GM19351 (cell line): ENCODE data around the gene POGK.
A peak's percentile ranks its signal among the peaks of the same experiment; 100 is the strongest.
"Not testable (repeated sequence)": the region's sequence is repeated elsewhere in the genome, so short reads cannot be mapped to it uniquely, and the experiment has no call there.

ENCODE experiments used
- ATAC-seq: cut with Tn5 transposase; IDR thresholded peaks from one replicate; pipeline ENCODE4 v1.9.1; 2021; ENCODE audit warnings: mild to moderate bottlenecking, moderate library complexity; ENCODE audit not compliant: unreplicated experiment

The POGK gene

GRCh38 chr1:166838766-166839599 is at the start of gene POGK:
Gene POGK, plus strand, starts transcription at chr1:166839475. Its CDS starts 1,482 bp downstream, at chr1:166840957.
- peak; percentile 92 for ATAC-seq

- ATAC-seq: no peak
Observed at GRCh38 chr1:166796620-166797236, 42.5 kb upstream of the POGK start.

- ATAC-seq: no peak
Observed at GRCh38 chr1:166808952-166809351, 30.3 kb upstream of the POGK start.

DNA sequence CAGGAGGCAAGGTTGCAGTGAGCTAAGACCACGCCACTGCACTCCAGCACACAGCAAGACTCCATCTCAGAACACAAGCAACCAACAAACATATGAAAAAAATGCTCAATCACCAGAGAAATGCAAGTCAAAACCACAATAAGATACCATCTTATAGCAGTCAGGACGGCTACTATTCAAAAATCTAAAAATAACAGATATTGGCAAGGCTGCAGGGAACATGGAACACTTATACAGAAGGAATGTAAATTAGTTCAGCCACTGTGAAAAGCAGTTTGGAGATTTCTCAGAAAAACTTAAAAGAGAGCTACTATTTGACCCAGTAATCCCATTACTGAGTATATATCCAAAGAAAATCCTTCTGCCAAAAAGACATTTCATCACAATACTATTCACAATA is 27.6 kb upstream of the POGK start:
- ATAC-seq: no peak

DNA sequence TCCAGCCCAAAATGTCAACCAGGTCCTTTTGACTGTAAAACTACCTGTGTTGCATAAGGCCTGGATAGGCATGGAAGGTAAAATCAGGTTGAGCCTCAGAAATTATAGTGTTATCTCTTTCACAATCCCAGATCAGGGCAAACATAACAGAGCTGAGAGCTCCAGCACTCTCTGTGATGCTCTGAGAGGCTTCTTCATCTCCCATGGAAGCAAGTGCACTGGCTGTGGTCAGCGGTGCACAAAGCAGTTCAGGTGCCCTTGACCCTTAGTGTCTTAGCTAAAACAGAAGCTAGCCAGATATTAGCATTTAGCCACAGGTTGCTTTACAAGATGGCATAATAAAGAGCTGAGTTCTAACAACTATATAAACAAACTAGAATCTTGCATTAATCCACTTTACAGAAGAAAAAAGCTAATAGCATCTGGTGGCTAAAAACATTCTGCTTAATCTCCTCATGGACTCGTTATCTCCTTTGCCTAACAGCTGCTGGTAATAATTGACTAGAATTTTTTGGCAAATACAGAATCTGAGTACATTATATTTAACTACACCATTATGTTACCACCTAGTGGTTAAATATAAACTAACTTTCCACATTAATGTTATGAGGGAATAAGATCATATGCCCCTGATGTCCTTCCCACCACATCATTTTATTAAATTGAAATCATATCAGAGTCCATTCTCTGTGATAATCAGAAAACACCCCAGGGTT is 25.6 kb upstream of the POGK start:
- no peak for ATAC-seq

DNA sequence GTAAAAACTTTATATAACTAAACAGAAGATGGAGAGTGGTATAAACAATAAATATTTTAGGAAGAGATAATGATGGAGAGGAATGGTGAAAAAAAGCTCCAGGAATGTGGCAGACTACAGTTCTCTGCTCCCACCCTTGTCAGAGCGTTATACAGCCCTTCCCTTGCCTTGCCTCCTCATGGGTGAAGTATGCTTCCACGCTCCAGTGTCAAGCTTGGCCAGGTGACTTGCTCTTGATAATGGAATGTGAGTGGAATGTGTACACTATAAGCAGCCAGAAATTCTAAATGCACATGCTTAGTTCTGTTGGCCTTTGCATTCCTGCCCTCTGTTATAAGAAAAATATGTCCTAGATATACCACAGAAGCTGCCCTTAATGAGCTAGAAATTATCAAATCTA is 24.7 kb upstream of the POGK start:
- no peak for ATAC-seq

DNA sequence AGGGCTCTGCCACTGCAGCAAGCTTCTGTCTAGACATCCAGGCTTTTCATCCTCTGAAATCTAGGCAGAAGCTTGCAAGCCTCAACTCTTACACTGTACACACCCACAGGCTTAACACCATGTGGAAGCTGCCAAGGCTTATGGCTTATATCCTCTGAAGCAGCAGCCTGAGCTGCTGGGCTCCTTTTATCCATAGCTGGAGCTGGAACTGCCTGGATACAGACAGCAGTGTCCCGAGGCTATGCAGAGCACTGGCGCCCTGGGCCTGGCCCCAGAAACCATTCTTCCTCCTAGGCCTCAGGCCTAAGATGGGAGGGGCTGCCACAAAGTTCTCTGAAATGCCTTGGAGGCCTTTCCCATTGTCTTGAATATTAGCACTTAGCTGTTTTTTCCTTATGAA is 19.3 kb upstream of the POGK start:
- ATAC-seq: no peak

- peak; percentile 50 for ATAC-seq
Observed at GRCh38 chr1:166822385-166822784, 16.9 kb upstream of the POGK start.

DNA sequence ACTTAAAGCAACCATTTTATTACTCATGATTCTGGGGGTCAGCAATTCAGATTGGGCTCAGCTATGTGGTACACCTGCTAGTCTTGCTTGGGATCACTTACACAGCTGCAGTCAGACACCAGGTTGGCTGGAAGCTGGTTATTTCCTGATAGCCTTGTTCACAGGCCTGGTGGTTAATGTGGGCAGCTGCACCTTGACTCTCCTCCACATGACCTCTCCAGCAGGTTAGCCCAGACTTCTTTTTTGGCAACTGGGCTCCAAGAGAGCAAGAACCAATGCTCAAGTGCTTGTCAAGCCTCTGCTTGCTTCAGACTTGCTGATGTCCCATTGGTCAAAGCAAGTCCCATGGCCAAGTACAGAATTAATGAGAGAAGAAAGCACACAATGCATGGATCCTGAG is 11.8 kb upstream of the POGK start:
- no peak for ATAC-seq

- ATAC-seq: not testable (repeated sequence)
Observed at GRCh38 chr1:166829762-166830161, 9.5 kb upstream of the POGK start.

GRCh38 chr1:166836733-166837132 is 2.5 kb upstream of the POGK start:
- no peak for ATAC-seq

- peak; percentile 34 for ATAC-seq
Observed at GRCh38 chr1:166839600-166840308, 479 bp downstream of the POGK start.

DNA sequence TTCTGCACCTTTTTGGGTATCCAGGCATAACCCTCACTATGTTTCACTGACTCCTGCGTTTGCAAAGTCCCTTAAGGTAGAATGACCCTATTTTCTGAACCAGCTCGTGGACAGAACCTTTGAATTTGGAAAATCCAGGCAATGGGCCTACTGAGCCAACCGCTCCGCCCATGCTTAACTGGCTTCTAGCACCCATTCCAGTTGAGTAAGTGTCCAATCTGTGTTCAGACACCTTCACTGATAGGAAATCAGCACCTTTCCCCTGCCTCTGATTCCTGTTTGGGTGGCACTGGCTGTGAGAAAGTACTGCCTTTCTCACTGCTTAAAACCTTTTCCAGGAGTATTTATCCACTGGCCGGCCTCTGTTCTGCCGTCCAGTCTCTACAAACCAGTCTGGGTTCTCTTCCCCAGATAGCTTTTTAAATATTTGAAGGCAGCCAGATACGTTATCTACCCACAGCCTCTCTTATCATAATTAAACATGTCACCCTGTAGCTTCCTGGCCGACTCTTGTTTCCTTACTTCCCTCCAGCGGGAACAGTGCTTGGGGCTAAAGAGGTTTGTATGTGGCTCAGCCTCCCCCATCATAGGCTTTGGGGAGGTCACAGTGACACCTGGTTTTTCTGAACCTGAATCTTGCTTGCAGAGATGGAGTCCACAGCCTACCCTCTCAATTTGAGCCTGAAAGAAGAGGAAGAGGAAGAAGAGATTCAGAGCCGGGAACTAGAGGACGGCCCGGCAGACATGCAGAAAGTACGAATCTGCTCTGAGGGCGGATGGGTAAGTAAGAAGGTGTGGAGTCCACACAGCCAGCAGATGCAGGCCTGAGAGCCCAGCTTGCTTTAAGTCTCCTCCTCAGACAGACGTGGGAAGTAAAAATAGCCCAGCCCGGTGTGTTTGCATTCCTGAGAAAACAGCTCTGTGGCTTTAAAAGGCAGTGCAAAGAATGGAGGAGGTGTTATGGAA is 1.3 kb downstream of the POGK start:
- no peak for ATAC-seq

- no peak for ATAC-seq
Observed at GRCh38 chr1:166843322-166843721, 4.0 kb downstream of the POGK start.

GRCh38 chr1:166843769-166844596 is 4.7 kb downstream of the POGK start:
- ATAC-seq: no peak

- ATAC-seq: no peak
Observed at GRCh38 chr1:166844791-166845190, 5.5 kb downstream of the POGK start.

DNA sequence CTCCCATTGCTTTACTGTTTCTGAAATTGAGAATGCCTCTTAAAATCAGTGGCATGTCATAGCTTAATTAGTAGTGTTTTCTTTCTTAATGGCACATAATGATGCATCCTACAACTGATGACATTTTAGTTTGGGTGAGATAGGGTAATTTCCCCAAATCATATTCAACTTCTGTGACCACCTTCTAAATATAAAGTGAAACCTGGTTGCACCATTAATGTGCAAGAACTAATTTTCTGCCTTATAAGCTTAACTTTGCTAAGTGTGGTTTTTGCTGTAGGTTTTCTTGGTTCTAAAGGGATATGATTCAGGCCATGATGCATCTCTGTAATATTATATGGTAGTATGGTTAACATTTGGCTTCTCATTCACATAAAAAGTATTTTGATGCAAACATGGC is 8.9 kb downstream of the POGK start:
- ATAC-seq: no peak

- ATAC-seq: no peak
Observed at GRCh38 chr1:166849135-166849534, 9.9 kb downstream of the POGK start.

DNA sequence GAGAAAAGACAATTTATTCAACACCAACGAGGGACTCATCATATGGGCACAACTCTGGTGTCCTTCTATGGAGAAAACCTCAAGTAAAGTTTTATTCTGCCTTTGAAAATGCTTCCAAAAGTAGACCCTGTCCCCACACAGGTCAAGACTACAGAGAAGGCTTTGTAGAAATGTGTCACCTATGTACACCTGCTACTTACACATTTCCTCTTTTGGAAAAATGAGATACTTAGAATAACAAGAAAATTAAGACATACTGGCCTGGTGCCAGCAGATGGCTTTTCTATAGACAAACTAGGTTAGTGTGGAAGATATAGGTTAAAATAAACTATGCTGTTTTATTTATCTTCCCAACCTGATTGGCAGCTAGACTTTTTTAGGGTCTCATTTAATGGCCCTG is 13.6 kb downstream of the POGK start:
- no peak for ATAC-seq
